ENCODE results near the gene IFRD1.

Gene IFRD1

GRCh38 chr7:112500619-112501018 is 50.4 kb downstream of the IFRD1 start:
- no peaks in the 10 kb centered on the region for H3K27me3 ChIP-seq (ENCODE audit: low read length)
- no peaks in the 10 kb centered on the region for H3F3A ChIP-seq (ENCODE audit: insufficient read depth)
- H4K20me1 ChIP-seq (ENCODE audit: low read depth, low read length): no peaks in the 10 kb centered on the region
- H2AFZ ChIP-seq (ENCODE audit: low read depth, low read length, severe bottlenecking): no peak overlapping the region
- no peak overlapping the region for H3K9ac ChIP-seq (ENCODE audit: low read length)
- no peak overlapping the region for H3K27ac ChIP-seq (ENCODE audit: low read depth, low read length)
- H3K36me3 ChIP-seq (ENCODE audit: low read length): no peaks in the 10 kb centered on the region
- TF ChIP-seq CTCF (IDR thresholded peaks at IDR 0.05; ENCODE audit: insufficient read depth, low read length, poor library complexity, severe bottlenecking) (no peak), EZH2phosphoT487 (conservative IDR thresholded peaks at IDR 0.05; ENCODE audit: low read length) (no peak)
- H3K4me3 ChIP-seq (ENCODE audit: insufficient read depth, low read length, poor library complexity, severe bottlenecking): no peak overlapping the region
- no peaks in the 10 kb centered on the region for H3K79me2 ChIP-seq (ENCODE audit: insufficient read depth, low read length)
- H3K9me2 ChIP-seq (replicated peaks; ENCODE audit: insufficient read depth, low read length): no peaks in the 10 kb centered on the region
- H3K9me3 ChIP-seq (ENCODE audit: insufficient read depth, low read length): no peaks in the 10 kb centered on the region
- H3K4me2 ChIP-seq (ENCODE audit: low read depth, low read length, poor library complexity, severe bottlenecking): no peak overlapping the region

- Histone ChIP-seq H3K9me2 (replicated peaks; ENCODE audit: insufficient read depth, low read length) (no peaks in the 10 kb centered on the region), H3K27me3 (ENCODE audit: low read length) (no peaks in the 10 kb centered on the region), H3K4me3 (ENCODE audit: insufficient read depth, low read length, poor library complexity, severe bottlenecking) (no peak overlapping the region), H2AFZ (ENCODE audit: low read depth, low read length, severe bottlenecking) (no peak overlapping the region), H4K20me1 (ENCODE audit: low read depth, low read length) (no peaks in the 10 kb centered on the region), H3K9ac (ENCODE audit: low read length) (no peak overlapping the region), H3K4me2 (ENCODE audit: low read depth, low read length, poor library complexity, severe bottlenecking) (no peak overlapping the region), H3K27ac (ENCODE audit: low read depth, low read length) (no peak overlapping the region), H3K79me2 (ENCODE audit: insufficient read depth, low read length) (no peaks in the 10 kb centered on the region), H3F3A (ENCODE audit: insufficient read depth) (no peaks in the 10 kb centered on the region), H3K9me3 (ENCODE audit: insufficient read depth, low read length) (no peaks in the 10 kb centered on the region), H3K36me3 (ENCODE audit: low read length) (no peaks in the 10 kb centered on the region)
- TF ChIP-seq EZH2phosphoT487 (conservative IDR thresholded peaks at IDR 0.05; ENCODE audit: low read length) (no peak), CTCF (IDR thresholded peaks at IDR 0.05; ENCODE audit: insufficient read depth, low read length, poor library complexity, severe bottlenecking) (no peak)
Measured at GRCh38 chr7:112501801-112502503, 51.7 kb downstream of the IFRD1 start.

DNA sequence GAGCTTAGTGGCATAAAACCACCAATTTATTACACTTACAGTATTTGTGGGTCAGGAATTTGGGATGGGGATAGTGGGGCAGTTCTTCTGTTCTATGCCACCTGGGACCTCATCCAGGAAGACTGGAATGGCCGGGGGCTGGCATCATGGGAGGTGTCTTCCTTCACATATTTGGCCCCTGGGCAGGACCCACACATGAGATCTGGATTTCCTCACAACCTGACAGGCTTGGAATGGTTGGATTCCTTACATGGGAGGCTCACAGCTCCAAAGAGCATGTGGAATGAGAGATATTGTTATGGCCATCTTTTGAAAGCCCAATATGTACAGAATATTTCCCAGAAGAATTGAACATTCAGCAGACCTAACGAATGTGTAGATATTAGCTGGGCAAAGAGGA is 52.4 kb downstream of the IFRD1 start:
- Histone ChIP-seq H3K4me3 (ENCODE audit: insufficient read depth, low read length, poor library complexity, severe bottlenecking) (no peak overlapping the region), H3K9ac (ENCODE audit: low read length) (no peak overlapping the region)

More for the DNA sequence above, 52.4 kb downstream of the IFRD1 start:
- Histone ChIP-seq H2AFZ (ENCODE audit: low read depth, low read length, severe bottlenecking) (no peak overlapping the region), H3K4me2 (ENCODE audit: low read depth, low read length, poor library complexity, severe bottlenecking) (no peak overlapping the region), H3K79me2 (ENCODE audit: insufficient read depth, low read length) (no peaks in the 10 kb centered on the region), H3K9me3 (ENCODE audit: insufficient read depth, low read length) (no peaks in the 10 kb centered on the region), H3K9me2 (replicated peaks; ENCODE audit: insufficient read depth, low read length) (no peaks in the 10 kb centered on the region), H3F3A (ENCODE audit: insufficient read depth) (no peaks in the 10 kb centered on the region), H3K27ac (ENCODE audit: low read depth, low read length) (no peak overlapping the region), H4K20me1 (ENCODE audit: low read depth, low read length) (no peaks in the 10 kb centered on the region), H3K36me3 (ENCODE audit: low read length) (no peaks in the 10 kb centered on the region), H3K27me3 (ENCODE audit: low read length) (no peaks in the 10 kb centered on the region)
- no peak for TF ChIP-seq CTCF (IDR thresholded peaks at IDR 0.05; ENCODE audit: insufficient read depth, low read length, poor library complexity, severe bottlenecking)
- TF ChIP-seq EZH2phosphoT487 (conservative IDR thresholded peaks at IDR 0.05; ENCODE audit: low read length): no peak

All from SU-DHL-6 (cell line).